GM19438 (cell line): Measurements from ENCODE around the gene NAALADL1.

ENCODE experiments used
- ATAC-seq: cut with Tn5 transposase; IDR thresholded peaks from one replicate; pipeline ENCODE4 v1.9.1; 2021; ENCODE audit warnings: low read depth; ENCODE audit not compliant: unreplicated experiment

The NAALADL1 gene, protein sequence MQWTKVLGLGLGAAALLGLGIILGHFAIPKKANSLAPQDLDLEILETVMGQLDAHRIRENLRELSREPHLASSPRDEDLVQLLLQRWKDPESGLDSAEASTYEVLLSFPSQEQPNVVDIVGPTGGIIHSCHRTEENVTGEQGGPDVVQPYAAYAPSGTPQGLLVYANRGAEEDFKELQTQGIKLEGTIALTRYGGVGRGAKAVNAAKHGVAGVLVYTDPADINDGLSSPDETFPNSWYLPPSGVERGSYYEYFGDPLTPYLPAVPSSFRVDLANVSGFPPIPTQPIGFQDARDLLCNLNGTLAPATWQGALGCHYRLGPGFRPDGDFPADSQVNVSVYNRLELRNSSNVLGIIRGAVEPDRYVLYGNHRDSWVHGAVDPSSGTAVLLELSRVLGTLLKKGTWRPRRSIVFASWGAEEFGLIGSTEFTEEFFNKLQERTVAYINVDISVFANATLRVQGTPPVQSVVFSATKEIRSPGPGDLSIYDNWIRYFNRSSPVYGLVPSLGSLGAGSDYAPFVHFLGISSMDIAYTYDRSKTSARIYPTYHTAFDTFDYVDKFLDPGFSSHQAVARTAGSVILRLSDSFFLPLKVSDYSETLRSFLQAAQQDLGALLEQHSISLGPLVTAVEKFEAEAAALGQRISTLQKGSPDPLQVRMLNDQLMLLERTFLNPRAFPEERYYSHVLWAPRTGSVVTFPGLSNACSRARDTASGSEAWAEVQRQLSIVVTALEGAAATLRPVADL

DNA sequence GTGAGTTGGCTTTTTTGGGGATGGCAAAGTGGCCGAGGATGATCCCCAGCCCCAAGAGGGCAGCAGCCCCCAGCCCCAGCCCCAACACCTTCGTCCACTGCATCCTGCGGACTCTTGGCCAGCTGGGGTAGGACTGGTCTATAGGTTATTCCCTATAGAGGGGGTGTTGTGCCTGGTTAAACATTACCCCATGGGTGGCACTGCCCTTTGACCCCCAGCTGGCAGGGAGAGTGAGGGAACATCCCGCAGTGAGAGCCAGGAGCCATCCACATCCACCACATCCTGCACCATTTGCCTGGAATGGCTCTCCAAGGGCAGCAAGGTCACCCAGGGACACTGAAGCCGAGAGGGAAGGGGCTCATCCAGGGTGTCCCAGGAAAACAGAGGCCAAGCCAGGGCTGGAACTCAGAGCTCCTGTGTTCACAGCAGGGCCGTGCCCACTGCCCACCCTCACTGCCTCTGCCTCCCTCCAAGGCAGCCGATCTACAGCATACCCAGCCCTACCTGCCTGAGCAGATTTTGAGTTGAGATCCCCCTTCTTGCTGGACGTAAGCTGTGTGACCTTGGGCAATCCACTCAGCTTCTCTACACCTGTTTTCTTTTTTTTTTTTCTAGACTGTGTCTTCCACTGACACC is at the start of gene NAALADL1:
Gene NAALADL1 (minus strand): TSS at position 135 of the 636 bp plus-strand sequence. CDS start 32 bp downstream, at position 103.
- ATAC-seq, result no peak

DNA sequence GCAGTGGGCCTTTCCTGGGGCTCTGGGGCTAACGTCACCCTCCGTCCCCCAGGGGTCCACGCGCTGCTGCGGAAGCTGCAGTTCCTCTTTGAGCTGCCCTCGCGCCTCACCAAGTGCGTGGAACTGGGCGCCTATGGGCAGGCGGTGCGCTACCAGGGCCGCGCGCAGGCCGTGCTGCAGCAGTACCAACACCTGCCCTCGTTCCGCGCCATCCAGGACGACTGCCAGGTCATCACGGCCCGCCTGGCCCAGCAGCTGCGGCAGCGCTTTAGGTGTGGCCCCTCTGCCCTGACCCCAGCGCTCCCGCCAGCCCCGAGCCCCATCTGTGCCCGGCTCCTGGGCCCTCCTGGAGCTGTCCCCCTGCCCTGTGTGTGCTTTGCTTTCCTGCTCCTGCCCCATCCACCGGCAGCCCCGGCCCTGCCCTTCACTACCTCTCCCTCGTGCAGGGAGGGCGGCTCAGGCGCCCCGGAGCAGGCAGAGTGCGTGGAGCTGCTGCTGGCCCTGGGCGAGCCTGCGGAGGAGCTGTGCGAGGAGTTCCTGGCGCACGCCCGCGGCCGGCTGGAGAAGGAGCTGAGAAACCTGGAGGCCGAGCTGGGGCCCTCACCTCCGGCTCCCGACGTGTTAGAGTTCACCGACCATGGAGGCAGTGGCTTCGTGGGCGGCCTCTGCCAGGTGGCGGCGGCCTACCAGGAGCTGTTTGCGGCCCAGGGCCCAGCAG is 49.6 kb upstream of the NAALADL1 start:
- no peak for ATAC-seq

DNA sequence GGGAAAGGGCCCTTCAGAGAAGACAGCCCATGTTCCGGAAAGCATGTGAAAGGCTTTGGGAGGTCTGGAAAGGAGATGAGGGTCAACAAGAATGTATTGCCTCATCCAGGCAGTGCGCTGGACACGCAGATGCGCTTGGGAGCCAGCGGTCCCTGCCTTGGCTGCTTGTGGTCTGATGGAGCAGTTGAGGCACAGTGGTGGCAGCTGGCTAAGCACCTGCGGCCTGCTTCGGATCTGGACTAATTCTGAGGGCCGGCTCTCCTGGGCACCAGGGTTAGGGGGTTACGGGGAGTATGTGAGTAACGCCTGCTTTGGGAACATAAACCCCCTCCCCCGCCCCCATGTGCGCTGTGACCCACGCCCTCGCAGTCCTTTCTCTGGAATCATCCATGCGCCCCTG is 48.7 kb upstream of the NAALADL1 start:
- ATAC-seq, result no peak

DNA sequence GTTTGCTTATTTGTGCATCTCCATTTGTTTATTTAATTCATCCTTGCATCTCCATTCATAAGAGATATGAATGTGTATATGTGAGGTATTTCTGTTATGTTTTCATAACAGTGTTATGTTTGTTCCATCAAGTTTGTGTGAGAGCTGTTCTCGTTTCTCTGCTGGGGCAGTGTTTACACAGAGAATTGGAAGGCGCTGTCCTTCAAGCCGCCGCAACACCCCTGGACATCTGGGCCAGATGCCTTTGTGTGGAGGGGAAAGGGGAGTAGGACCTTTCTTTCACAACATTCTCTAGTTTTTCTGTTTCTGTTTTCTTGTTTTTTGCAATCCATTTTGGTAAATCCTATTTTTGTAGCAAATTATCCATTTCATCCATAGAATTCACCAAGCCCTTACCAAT is 46.3 kb upstream of the NAALADL1 start:
- no peak for ATAC-seq

DNA sequence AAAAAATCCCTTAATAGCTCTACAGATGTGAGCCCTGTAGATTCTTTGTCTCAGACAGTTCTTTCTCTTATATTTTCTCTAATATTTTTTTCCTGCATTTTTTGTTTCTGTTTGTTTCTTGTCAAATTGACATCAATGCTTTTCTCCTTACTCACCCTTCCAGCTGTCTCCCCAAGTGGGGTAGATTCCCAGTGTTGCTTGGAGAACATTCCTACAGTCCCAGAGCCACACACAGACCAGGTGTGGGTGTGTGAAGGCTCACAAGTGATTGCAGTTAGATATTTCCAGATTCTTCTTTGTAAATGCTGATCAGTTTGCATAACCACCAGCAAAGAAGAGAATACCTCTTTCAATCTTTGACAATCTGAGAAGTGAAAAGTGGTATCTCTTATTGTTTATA is 45.1 kb upstream of the NAALADL1 start:
- ATAC-seq, result no peak

DNA sequence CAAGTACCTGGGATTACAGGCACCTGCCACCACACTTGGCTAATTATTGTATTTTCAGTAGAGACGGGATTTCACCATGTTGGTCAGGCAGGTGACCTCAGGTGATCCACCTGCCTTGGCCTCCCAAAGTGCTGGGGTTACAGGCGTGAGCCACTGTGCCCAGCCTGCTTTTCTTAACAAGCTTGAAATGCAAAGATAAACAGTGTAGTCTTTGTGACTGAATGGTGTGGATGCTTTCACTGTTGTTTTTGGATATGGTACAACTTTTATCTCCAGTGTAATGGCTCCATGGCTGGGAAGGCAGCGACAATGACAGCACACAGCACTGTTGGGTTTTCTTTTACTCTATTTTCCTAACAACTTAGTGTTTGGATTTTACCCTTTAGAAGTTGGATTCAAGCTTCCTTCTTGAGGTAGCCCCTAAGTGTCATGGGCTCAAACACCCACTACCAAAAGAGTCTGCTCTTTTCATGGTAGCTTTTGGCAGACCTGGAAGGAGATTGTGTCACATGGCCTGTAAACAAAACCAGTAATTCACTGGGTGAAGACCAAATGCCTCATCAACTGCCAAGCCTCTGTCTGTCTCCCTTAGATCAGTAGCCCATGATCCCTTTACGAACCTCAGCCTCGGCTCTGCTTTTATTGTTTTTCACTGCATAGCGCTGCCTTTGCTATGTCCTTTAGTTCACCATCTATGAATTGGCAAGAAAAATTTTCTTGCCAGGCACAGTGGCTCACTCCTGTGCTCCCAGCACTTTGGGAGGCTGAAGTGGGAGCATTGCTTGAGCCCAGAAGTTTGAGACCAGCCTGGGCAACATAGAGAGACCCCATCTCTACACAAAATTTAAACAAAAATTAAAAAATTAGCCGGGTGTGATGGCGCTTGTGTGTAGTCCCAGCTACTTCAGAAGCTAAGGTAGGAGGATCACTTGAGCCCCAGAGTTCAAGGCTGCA is 44.1 kb upstream of the NAALADL1 start:
- no peak for ATAC-seq

DNA sequence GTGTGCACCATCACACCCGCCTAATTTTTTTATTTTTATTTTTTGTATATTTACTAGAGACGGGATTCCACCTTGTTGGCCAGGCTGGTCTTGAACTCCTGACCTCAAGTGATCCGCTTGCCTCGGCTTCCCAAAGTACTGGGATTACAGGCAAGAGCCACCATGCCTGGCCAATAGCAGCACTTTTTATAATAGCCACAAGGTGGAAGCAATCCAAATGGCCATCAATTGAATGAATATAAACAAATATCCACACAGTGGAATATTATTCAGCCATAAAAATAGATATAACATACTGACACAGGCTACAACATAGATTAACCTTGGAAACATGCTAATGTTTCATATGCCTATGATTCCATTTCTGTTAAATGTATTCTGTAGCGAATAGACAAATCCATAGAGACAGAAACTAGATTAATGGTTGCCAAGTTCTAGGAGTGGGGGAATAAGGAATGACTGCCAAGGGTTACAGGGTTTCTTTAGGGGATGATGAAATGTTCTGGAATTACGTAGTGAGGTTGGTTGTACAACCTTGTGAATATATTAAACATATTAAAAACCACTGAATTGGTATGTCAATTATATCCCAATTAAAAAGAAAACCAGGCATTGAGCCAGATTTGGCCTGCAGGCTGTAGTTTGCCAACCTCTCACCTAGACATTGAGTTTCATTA is 42.5 kb upstream of the NAALADL1 start:
- ATAC-seq, result no peak

DNA sequence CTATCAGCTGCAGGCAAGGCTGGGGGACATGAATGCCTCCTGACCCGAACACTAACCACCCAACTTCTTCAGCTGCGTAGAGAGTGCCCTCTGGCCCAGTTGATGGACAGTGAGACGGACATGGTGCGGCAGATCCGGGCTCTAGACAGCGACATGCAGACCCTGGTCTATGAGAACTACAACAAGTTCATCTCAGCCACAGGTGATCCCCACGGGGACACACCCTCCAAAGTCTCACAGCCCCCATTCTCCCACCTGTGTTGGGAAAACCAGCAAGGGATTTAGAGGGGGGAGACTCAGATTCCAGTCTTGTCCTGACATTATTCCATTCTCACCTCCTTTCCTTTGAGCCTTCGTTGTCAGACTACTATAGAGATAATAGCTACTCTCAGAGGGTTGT is 38.6 kb upstream of the NAALADL1 start:
- no peak for ATAC-seq

DNA sequence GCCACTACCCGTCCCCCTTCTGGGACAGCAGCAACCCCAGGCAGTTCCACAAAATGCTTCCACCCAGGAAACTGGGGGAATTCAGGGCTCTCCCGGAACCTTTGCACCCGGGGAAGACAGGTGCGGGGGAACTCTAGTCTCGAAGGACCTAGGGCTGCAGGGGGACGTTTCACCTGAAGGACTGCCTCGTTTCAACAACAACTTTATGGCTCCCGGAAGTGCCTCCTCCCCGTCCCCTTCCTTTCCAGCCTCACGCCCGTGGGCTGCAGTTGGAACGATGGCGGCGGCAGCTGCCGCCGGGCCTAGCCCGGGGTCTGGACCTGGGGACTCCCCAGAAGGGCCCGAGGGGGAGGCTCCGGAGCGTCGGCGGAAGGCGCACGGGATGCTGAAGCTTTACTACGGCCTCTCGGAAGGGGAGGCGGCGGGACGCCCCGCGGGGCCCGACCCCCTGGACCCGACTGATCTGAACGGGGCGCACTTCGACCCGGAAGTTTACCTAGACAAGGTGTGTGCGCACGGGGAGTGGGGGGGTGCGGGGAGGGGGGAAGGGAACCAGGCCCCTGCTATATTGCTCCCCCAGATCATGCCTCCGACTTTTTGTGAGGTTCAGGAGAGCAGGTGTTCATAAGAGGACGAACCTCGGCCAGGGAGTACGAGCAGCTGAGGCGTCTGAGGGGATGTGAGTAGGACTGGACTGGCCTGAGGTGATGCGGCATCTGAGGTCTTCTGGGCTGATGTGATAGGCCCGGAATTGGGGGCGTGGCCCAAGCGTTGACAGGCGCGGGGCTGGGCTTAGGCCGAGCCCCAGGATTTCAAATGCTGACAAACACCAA is 37.8 kb upstream of the NAALADL1 start, which contains the start of gene VPS51:
Gene VPS51 (plus strand): TSS at position 241 of the 833 bp plus-strand sequence. CDS start 37 bp downstream, at position 278.
- ATAC-seq, result peak; percentile 81

DNA sequence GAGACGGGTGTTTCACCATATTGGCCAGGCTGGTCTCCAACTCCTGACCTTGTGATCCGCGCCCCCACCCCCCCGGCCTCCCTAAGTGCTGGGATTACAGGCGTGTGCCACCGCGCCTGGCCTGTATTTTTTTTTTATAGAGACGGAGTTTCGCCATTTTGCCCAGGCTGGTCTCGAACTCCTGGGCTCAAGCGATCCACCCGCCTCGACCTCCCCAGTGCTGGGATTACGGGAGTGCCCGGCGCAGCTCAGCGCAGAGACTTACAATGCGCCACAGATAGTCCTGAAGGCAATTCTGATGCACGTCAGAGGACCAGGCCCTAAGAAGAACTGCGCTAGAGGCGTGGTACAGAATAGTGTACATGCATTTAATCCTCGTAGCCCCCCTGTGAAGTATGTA is 37.1 kb upstream of the NAALADL1 start:
- no peak for ATAC-seq

DNA sequence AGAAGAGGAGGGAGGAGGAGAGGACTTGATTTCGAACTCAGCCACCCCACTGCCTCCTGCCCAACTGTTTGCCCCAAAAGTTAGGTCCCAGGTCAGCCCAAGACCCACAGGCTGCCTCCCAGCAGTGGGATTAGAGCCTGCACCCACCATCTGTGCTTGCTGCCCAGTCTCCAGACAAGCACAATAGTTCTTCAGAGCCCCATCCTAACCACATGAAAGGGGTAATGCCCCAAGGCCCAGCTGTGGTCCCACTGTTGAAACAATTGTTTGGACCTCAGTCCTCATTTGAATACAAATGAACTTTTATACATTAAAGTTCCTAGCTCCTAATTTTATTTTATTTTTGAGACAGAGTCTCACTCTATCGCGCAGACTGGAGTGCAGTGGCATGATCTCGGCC is 32.3 kb upstream of the NAALADL1 start:
- no peak for ATAC-seq

DNA sequence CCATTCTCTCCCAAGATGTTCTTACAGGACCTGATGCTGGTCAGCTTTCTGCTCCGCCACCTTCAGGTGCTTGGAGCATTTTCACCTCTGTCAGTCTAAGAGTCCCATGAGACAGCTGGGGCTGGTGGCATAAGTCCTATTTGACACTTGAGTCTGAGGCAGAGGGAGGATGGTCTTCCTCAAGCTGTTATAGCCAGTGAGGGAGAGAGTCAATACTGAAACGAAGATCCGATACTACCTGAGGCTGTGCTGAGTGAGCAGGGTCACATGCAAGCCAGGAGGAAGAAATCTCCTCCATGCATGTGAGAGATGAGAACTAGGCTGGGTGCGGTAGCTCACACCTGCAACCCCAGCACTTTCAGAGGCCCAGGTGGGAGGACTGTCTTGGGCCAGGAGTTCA is 31.3 kb upstream of the NAALADL1 start:
- ATAC-seq, result no peak

DNA sequence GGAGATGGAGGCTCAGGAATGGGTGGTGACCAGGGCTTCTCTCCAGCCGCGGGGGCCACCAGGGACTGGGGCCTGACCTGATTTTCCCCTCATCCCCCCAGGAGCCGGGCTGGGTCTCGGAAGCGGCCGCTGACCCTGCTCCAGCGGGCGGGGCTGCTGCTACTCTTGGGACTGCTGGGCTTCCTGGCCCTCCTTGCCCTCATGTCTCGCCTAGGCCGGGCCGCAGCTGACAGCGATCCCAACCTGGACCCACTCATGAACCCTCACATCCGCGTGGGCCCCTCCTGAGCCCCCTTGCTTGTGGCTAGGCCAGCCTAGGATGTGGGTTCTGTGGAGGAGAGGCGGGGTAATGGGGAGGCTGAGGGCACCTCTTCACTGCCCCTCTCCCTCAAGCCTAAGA is 29.5 kb upstream of the NAALADL1 start:
- no peak for ATAC-seq

DNA sequence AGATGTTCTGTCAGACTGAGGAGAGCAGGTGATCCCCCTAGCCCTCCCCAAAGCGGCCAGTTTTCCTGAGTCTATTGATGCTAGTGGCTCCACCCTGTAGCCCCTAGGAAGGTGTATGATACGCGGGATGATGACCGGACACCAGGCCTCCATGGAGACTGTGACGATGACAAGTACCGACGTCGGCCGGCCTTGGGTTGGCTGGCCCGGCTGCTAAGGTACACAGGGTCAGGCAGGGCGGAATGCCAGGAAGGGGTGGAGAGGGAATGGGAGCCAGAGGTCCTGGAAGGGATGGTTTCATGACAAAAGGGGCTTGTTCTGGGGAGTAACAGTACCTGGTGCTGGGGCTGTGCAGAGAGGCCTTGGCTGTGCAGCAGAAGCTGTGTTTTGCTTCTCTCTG is 28.9 kb upstream of the NAALADL1 start:
- no peak for ATAC-seq

DNA sequence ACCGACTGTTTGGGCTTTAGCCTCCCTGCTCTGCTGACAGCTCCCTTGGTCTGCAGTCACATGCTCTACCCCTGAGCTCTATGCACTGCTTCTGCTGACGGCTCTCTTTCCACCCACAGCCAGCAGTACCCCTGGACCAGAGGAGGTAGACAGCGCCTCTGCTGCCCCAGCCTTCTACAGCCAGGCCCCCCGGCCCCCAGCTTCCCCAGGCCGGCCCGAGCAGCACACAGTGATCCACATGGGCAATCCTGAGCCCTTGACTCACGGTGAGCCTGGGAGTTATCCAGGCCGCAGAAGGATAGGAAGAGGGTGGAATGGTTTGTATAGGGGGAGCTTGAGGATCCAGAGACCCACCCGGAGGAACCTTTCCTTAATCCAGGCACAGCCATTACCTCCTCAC is 28.5 kb upstream of the NAALADL1 start:
- ATAC-seq, result no peak

DNA sequence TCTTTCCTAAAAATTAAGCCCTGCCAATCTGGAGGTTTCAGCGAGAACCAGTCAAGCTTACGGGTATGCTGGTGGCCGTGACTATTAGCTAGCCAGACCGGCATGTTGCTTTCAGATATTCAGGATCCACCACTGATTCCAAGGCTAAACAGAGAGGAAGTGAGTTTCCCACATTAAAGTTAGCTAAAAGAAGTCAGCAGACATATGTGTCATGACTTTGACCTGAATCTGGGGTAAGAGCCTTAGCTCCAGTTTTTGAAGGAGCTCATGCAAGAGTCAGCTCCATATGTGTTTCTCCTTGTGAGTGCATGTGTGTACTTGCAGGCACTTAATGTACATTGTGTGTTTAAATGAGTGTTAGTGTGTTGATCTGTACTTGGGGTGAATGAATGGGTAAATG is 27.1 kb upstream of the NAALADL1 start:
- ATAC-seq, result no peak

DNA sequence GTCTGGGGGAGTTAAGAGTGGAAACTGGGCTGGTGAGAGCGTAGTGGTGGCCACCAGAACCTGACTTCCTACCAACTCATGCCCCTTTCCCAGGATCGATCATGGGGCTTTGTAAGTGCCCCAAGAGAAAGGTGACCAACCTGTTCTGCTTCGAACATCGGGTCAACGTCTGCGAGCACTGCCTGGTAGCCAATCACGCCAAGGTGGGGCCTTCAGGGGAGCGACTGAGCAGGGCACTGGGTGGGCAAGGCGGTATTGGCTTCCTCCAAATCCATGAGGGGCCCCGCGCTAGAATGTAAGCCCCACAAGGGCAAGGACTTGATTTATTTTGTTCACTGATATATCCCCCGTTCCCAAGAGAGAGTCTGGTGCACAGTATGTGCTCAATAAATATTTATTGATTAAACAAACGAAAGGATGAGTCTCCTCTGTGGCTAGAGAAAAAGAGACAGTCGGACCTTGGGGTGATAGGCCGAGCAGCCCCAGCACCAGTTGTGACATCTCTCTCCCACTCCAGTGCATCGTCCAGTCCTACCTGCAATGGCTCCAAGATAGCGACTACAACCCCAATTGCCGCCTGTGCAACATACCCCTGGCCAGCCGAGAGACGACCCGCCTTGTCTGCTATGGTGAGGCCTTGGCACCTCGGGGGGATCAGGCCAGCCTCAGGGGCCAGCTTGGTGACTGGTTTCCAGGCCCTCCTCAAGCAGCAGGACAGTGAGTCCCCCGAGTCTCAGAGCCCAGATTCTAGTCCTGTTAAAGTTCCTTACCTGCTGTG is 26.4 kb upstream of the NAALADL1 start:
- no peak for ATAC-seq
